Stimulated activated CD4-positive, alpha-beta T cell treated with anti-CD3 and anti-CD28 coated beads, TNF-alpha, amount 100 ng/mL, for 4 hours (primary cell): ENCODE results near the gene GCDH.
"Not testable (repeated sequence)": the region's sequence is repeated elsewhere in the genome, so short reads cannot be mapped to it uniquely, and the experiment has no call there.

Source experiments
- DNase-seq, 3 experiments: peaks; one replicate each; pipeline ENCODE4 v3.0.0-alpha.2; 2020; ENCODE audit warnings: low read depth in 3 of 3

Gene GCDH

GRCh38 chr19:12872941-12873890 is 17.7 kb upstream of the GCDH start:
- no peak for DNase-seq

- DNase-seq: no peak
Observed at GRCh38 chr19:12873891-12874745, 16.8 kb upstream of the GCDH start.

GRCh38 chr19:12875086-12875485 is 15.9 kb upstream of the GCDH start:
- DNase-seq: no peak

GRCh38 chr19:12880551-12881171 is 10.3 kb upstream of the GCDH start:
- DNase-seq: no peak

- peak; percentile 72 to 83 (median 79) for DNase-seq
Observed at GRCh38 chr19:12881172-12881808, 9.7 kb upstream of the GCDH start, which contains the start of gene DNASE2. TSS of gene DNASE2 (minus strand) at chr19:12881449. CDS start at chr19:12881375, 74 bp downstream.

- DNase-seq: no peak
Observed at GRCh38 chr19:12882589-12882988, 8.4 kb upstream of the GCDH start.

- DNase-seq: no peak
Observed at GRCh38 chr19:12884202-12884601, 6.8 kb upstream of the GCDH start.

- DNase-seq: no peak
Observed at GRCh38 chr19:12884627-12884925, 6.4 kb upstream of the GCDH start.

GRCh38 chr19:12884926-12885748 is 5.8 kb upstream of the GCDH start:
- DNase-seq: peak; percentile 79 to 82 (median 80)

GRCh38 chr19:12885749-12886650 is 5.0 kb upstream of the GCDH start:
- no peak for DNase-seq

- no peak for DNase-seq
Observed at GRCh38 chr19:12886651-12886968, 4.3 kb upstream of the GCDH start.

- DNase-seq: no peak
Observed at GRCh38 chr19:12886969-12887747, 3.8 kb upstream of the GCDH start, which contains the start of gene KLF1. TSS of gene KLF1 (minus strand) at chr19:12887201. CDS start at chr19:12887140, 61 bp downstream.

GRCh38 chr19:12888006-12888603 is 2.9 kb upstream of the GCDH start:
- DNase-seq: no peak

GRCh38 chr19:12890299-12890786 is 617 bp upstream of the GCDH start:
- DNase-seq: not testable (repeated sequence)

GRCh38 chr19:12891553-12892021 is 627 bp downstream of the GCDH start:
- no peak for DNase-seq

GRCh38 chr19:12893582-12893981 is 2.6 kb downstream of the GCDH start:
- DNase-seq: no peak

- no peak for DNase-seq
Observed at GRCh38 chr19:12896460-12896859, 5.5 kb downstream of the GCDH start.

- DNase-seq: no peak
Observed at GRCh38 chr19:12899891-12900518, 9.0 kb downstream of the GCDH start.
